Right renal cortex interstitium (tissue), 3 donors: Measurements from ENCODE around the gene TRIM2. TPM values are rescaled to one million over a fixed set of nuclear protein-coding genes. Genes with fewer than 3 reads are reported as not detected.
"Not testable (repeated sequence)": the region's sequence is repeated elsewhere in the genome, so short reads cannot be mapped to it uniquely, and the experiment has no call there.

Experiments
- DNase-seq, 3 donors: peaks; one replicate each; pipeline ENCODE4 v3.0.0-alpha.2; 2013; ENCODE audit warnings: low read depth in 3 of 3, low spot score in 2 of 3
- polyA plus RNA-seq, 3 donors: library from polyadenylated mRNA; unstranded; fragments of 120-200 nt; gene quantifications; one replicate each; pipeline ENCODE4 v1.2.1, GENCODE V29; 2013; ENCODE audit not compliant: insufficient read length in 3 of 3

The TRIM2 gene
- polyA plus RNA-seq, 3 donors: 76.5 to 80.1 (median 79.4) TPM

DNA sequence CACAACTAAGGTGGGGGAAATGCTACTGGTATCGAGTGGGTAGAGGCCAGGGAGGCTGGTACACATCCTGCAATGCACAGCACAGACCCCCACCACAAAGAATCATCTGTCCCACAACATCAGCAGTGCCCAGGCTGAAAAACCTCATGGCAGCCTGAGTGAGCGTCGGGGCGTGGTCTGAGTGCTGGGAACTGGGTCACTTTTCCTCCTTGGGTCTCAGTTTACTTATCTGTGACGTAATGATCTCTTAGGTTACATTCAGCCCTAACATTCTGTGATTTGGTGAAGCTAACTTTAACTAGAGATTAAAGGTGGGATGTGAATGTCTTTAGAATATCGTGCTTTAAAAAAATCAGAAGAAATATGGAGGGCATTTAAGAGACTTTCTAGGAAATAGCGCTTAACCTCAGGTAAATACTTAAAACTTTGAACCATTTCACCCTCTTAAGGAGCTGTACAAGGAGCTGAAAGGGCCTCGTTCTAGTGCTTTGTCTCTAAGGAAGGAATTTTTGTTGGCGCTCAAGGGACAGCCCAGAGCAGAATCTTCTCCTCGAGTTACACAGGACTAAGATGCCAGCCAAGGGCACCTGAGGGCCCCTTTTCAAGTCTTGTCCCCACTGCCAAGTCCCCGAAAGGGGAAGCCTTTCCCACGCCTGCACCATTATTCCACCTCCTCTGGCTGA, 18.1 kb upstream of the TRIM2 start:
- no peak for DNase-seq

GRCh38 chr4:153189016-153189801, 15.0 kb upstream of the TRIM2 start:
- no peak for DNase-seq

DNA sequence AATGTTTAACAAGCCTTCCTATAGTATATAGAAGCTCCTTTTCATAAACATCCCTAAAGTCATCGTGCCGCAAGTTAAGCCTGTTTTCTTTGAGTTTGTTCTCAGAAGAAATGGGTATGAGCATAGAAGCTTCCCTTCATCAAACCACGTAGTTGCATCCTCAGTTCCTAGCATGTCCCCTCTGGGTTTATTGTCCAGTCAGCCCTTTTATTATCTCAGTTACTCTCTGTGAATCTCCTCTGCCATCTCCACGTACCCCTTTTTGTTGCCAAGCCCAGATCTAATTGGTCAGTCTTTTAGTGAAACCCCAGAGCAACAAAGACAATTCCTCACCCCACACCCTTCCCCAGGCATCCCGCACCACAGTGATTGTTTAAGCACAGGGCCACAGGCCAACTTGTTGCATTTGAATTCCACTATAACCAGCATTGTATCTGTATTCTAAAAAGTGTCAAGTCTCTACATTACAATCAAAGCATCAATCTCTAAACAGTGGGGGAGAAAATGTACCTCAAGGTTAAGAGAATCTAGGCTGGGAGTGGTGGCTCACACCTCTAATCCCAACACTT, 12.4 kb upstream of the TRIM2 start:
- no peak for DNase-seq

DNA sequence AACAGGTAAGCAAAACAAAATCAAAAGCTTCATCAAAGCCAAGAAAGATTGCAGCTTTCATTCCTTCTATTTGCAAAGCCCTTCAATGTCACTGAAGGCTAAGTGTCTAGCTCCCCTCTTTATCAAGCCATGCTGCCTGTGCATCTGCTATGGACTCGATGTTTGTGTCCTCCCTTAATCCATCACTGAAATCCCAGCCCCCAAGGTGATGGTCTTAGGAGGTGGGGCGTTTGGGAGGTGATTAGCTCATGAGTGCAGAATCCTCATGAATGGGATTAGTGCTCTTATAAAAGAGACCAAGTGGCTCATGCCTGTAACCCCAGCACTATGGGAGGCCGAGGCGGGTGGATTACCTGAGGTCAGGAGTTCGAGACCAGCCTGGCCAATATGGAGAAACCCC, 6.9 kb upstream of the TRIM2 start:
- no peak for DNase-seq

GRCh38 chr4:153198719-153199118, 5.5 kb upstream of the TRIM2 start:
- no peak for DNase-seq

- not testable (repeated sequence) for DNase-seq
These were observed 497 bp upstream of the TRIM2 start for GRCh38 chr4:153203746-153204145.

- no peak for DNase-seq
These were observed 745 bp downstream of the TRIM2 start for GRCh38 chr4:153204728-153205648.

DNA sequence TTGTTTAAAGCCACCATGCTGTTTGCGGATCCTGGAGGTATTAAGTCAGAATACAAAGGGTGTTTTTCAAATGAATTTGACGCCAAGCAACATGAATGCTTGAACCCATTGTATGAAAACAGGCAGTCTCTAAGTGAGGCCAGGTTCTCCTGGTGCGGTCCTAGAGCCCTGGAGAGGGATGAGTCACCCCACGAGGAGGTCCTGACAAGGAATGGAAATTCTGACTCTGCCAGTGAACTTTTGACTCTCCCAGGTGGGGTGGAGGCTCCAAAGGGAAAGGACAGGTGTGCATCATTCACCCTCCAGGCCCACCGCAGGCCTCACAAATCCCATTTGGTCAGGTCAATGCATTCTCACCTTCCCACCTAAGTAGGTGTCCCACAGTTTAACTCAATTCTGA, 1.5 kb downstream of the TRIM2 start:
- no peak for DNase-seq

GRCh38 chr4:153206534-153206933, 2.3 kb downstream of the TRIM2 start:
- DNase-seq: no peak

- no peak for DNase-seq
These were observed 2.8 kb downstream of the TRIM2 start for GRCh38 chr4:153207027-153207426.

- no peak for DNase-seq
These were observed 3.3 kb downstream of the TRIM2 start for GRCh38 chr4:153207567-153207966.

- DNase-seq: no peak
These were observed 5.2 kb downstream of the TRIM2 start for GRCh38 chr4:153209410-153209809.

DNA sequence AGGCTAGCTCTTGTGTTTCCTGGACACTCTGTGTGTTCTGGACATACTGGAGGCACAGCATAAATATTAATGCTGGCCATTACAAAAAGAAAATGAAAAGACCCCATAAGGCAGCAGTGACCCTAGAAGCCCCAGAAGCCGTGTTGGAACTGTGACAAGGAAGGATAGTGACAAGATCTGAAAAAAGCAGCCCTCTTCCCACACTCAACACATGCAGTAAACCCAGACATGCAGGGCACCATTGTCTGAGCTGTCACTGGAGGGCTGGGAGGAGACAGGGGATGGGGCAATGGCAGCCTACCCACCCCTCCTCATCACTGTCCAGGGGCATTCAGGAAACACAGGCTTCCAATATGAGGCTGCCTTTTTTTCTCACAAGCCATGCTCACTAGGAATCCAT, 6.5 kb downstream of the TRIM2 start:
- no peak for DNase-seq

- DNase-seq: no peak
These were observed 7.9 kb downstream of the TRIM2 start for GRCh38 chr4:153211986-153212728.

DNA sequence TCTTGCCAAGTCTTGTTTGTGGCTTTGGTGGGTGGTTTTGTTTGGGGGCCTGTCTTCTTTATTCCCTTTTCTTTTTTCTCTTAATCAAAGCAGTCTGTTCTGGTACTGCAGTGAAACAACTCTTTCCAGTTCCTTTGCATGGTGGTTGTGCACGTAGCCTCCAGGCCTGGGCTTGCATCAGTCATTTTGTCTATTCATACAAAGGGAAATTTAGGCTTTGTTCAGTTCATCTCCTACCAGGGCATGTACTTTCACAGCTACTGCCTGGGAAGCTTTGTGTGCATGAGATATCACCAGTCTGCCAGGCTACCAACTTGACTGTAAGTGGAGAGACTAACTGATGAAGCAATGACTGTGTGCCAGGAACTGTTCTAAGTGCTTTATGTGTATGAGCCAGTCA, 8.5 kb downstream of the TRIM2 start:
- DNase-seq: no peak

DNA sequence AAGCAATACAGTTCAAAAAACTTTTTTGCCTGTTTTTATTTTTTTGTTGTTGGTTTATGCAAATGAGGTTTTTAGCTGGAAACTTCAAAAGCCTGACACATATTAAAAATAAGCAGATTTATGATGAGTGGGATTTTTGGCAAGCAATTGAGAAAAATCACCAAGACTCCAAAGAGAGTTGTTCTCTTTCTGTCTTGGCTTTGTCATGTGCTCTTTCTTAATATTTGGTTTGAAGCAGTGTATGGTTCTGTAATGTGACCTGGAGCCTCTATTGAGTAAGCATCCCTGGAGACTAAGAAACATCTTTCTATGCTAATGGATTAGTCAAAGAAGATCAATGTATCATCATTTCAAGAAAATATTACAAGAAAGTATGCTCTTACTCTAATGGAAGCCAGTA, 11.7 kb downstream of the TRIM2 start:
- no peak for DNase-seq

GRCh38 chr4:153216546-153216945, 12.3 kb downstream of the TRIM2 start:
- DNase-seq: no peak

GRCh38 chr4:153217440-153217839, 13.2 kb downstream of the TRIM2 start:
- DNase-seq: no peak

DNA sequence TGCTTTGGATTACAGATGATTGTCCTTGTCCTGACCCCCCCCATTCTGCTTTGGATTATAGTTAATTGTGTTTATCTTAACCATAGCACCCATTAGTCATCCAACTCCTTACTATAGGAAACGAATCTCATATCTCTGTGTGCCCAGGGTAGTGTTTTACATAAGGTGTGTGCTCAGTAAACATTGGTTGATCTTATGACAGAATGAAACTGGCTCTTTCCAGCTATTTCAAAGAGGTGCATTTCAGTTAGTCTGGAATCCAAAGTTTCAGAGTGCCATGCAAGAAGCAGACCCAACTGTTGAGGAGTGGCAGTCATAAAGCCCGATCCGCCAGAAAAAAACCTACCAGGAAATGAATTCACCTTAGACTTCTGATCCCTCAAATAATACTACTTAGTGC, 14.7 kb downstream of the TRIM2 start:
- no peak for DNase-seq

GRCh38 chr4:153220682-153221395, 16.6 kb downstream of the TRIM2 start:
- no peak for DNase-seq
